Nephron (organoid): ENCODE results near the gene RLF.
A peak's percentile ranks its signal among the peaks of the same experiment; 100 is the strongest.

ENCODE experiments used
- H3K27ac Mint-ChIP-seq, 3 experiments: 2 replicates each; pipeline ENCODE4 v1.8.0; 2020; ENCODE audit warnings: mixed read lengths in 3 of 3, mild to moderate bottlenecking in 2 of 3, moderate library complexity in 1 of 3
- H3K27me3 Mint-ChIP-seq: 2 replicates; pipeline ENCODE4 v1.8.0; 2021; ENCODE audit warnings: low read depth, mild to moderate bottlenecking, moderate library complexity, mixed read lengths
- H3K36me3 Mint-ChIP-seq: 2 replicates; pipeline ENCODE4 v1.8.0; 2020; ENCODE audit warnings: low read depth, mixed read lengths
- H3K4me1 Mint-ChIP-seq: 2 replicates; pipeline ENCODE4 v1.8.0; 2020; ENCODE audit warnings: mixed read lengths
- H3K4me3 Mint-ChIP-seq, 3 experiments: 2 replicates each; pipeline ENCODE4 v1.8.0; 2020; ENCODE audit warnings: mild to moderate bottlenecking in 3 of 3, mixed read lengths in 3 of 3, moderate library complexity in 2 of 3
- H3K9me3 Mint-ChIP-seq: 2 replicates; pipeline ENCODE4 v1.8.0; 2020; ENCODE audit warnings: mixed read lengths
- TF ChIP-seq, protein P1 (sequence below), 3 experiments: fragments of 200-600 bp; sonication (generic); IDR thresholded peaks; one replicate each; pipeline ENCODE4 v1.5.0; 2021; ENCODE audit warnings: antibody characterized with exemption in 3 of 3; ENCODE audit not compliant: unreplicated experiment in 3 of 3

Gene RLF, protein sequence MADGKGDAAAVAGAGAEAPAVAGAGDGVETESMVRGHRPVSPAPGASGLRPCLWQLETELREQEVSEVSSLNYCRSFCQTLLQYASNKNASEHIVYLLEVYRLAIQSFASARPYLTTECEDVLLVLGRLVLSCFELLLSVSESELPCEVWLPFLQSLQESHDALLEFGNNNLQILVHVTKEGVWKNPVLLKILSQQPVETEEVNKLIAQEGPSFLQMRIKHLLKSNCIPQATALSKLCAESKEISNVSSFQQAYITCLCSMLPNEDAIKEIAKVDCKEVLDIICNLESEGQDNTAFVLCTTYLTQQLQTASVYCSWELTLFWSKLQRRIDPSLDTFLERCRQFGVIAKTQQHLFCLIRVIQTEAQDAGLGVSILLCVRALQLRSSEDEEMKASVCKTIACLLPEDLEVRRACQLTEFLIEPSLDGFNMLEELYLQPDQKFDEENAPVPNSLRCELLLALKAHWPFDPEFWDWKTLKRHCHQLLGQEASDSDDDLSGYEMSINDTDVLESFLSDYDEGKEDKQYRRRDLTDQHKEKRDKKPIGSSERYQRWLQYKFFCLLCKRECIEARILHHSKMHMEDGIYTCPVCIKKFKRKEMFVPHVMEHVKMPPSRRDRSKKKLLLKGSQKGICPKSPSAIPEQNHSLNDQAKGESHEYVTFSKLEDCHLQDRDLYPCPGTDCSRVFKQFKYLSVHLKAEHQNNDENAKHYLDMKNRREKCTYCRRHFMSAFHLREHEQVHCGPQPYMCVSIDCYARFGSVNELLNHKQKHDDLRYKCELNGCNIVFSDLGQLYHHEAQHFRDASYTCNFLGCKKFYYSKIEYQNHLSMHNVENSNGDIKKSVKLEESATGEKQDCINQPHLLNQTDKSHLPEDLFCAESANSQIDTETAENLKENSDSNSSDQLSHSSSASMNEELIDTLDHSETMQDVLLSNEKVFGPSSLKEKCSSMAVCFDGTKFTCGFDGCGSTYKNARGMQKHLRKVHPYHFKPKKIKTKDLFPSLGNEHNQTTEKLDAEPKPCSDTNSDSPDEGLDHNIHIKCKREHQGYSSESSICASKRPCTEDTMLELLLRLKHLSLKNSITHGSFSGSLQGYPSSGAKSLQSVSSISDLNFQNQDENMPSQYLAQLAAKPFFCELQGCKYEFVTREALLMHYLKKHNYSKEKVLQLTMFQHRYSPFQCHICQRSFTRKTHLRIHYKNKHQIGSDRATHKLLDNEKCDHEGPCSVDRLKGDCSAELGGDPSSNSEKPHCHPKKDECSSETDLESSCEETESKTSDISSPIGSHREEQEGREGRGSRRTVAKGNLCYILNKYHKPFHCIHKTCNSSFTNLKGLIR (N-terminal part only)

DNA sequence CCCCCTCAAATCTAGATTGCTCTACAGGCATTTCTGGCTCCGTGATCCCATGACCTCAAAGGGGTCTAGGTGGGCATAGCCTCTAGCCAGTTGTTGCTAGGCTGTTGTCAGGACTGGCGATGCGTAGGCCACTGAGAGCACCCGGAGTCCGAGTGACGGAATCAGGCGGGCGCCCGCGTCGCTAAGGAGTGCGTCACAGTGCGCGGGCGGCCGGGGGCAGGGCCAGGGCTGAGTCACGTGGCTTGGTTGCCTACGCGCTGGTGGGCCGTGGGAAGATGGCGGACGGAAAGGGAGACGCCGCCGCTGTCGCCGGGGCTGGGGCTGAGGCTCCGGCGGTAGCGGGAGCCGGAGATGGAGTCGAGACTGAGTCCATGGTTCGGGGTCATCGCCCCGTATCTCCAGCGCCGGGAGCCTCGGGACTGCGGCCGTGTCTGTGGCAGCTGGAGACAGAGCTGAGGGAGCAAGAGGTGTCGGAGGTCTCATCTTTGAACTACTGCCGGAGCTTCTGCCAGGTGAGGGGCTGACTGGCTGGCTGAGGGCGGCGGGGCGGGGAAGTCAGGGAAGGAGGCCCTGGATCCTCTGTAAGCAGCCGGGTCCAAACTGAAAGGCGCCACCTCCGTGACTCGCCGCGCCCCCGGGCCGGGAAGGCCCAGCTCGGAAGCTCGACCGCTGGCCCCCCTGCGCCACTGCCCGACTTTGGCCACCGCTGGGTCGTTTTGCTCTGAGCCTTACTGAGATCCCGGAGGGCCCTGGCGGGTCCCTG is at the start of gene RLF:
TSS of gene RLF (plus strand) at position 263 of the 763 bp plus-strand sequence. CDS start at position 276, 13 bp downstream.
- Mint-ChIP-seq H3K27me3 (no peaks in the 10 kb centered on the region), H3K9me3 (no peaks in the 10 kb centered on the region), H3K4me1 (peaks cover 17% of the 10 kb centered on the region), H3K36me3 (no peaks in the 10 kb centered on the region), H3K4me3 (no peak within 1 kb of the TSS), H3K27ac (peak within 1 kb of the TSS in 2 of 3 experiments; percentile 88 to 96)
- TF ChIP-seq, protein P1, sequence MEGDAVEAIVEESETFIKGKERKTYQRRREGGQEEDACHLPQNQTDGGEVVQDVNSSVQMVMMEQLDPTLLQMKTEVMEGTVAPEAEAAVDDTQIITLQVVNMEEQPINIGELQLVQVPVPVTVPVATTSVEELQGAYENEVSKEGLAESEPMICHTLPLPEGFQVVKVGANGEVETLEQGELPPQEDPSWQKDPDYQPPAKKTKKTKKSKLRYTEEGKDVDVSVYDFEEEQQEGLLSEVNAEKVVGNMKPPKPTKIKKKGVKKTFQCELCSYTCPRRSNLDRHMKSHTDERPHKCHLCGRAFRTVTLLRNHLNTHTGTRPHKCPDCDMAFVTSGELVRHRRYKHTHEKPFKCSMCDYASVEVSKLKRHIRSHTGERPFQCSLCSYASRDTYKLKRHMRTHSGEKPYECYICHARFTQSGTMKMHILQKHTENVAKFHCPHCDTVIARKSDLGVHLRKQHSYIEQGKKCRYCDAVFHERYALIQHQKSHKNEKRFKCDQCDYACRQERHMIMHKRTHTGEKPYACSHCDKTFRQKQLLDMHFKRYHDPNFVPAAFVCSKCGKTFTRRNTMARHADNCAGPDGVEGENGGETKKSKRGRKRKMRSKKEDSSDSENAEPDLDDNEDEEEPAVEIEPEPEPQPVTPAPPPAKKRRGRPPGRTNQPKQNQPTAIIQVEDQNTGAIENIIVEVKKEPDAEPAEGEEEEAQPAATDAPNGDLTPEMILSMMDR (IDR thresholded peaks at IDR 0.05; ENCODE audit: unreplicated experiment in 3 of 3) = no peak

DNA sequence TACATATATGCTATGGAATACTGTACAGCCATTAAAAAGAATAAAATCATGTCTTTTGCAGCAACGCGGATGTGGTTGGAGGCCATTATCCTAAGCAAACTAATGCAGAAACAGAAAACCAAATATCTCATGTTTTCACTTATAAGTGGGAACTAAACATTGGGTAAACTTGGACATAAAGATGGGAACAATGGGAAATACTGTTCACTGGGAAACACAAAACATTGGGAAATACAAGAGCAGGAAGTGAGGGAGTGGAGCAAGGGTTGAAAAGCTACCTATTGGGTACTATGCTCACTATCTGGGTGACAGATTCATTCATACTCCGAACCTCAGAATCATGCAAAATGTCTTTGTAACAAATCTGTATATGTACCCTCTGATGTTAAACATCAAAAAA is 46.8 kb upstream of the RLF start:
- H3K27ac Mint-ChIP-seq = no peak overlapping the region
- no peak overlapping the region for H3K4me3 Mint-ChIP-seq
- TF ChIP-seq, protein P1 (IDR thresholded peaks at IDR 0.05; ENCODE audit: unreplicated experiment in 3 of 3) = no peak
- H3K36me3 Mint-ChIP-seq = no peaks in the 10 kb centered on the region
- no peaks in the 10 kb centered on the region for H3K4me1 Mint-ChIP-seq
- peaks cover 21% of the 10 kb centered on the region for H3K9me3 Mint-ChIP-seq
- peaks cover 51% of the 10 kb centered on the region for H3K27me3 Mint-ChIP-seq

DNA sequence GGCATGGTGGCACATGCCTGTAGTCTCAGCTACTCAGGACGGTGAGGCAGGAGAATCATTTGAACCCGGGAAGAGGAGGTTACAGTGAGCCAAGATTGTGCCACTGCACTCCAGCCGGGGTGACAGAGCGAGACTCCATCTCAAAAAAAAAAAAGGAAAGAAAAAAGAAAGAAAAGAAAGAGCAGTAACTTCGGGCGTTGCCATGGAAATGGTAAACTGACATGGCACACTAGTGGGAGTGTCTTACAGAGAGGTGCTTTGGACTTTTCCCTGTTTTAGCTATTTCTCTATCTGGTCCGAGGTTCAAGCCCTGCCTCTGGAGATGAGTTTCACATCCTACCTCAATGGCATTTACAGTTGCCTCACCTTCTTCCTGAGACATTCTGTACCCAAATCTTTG is 41.1 kb upstream of the RLF start:
- Mint-ChIP-seq H3K4me1 (no peaks in the 10 kb centered on the region), H3K4me3 (no peak overlapping the region), H3K27ac (no peak overlapping the region), H3K36me3 (no peaks in the 10 kb centered on the region), H3K9me3 (peaks cover 3% of the 10 kb centered on the region), H3K27me3 (peaks cover 48% of the 10 kb centered on the region)
- TF ChIP-seq, protein P1 (IDR thresholded peaks at IDR 0.05; ENCODE audit: unreplicated experiment in 3 of 3) = no peak

DNA sequence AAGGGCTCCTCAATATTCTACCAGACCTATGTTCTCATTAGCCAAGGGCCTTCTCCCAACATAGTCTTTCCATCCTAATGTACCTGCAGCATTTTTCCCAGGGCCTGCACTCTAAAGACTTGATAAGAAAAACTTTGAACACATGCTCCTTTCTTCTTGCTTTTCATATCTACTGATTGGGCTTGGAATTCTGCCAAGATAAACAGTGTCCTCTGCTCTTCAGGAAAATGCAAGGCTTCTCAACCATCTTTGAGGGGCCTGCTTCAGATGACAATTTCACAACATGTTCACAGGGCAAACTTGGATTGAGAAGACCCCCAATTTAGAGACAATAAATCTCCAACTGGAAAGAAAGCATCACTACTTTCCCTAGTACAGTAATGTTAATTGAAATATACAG is 38.3 kb upstream of the RLF start:
- Mint-ChIP-seq H3K9me3 (peaks cover 3% of the 10 kb centered on the region), H3K27me3 (peaks cover 37% of the 10 kb centered on the region), H3K4me3 (no peak overlapping the region), H3K36me3 (no peaks in the 10 kb centered on the region), H3K4me1 (no peaks in the 10 kb centered on the region), H3K27ac (no peak overlapping the region)
- TF ChIP-seq, protein P1 (IDR thresholded peaks at IDR 0.05; ENCODE audit: unreplicated experiment in 3 of 3) = no peak

DNA sequence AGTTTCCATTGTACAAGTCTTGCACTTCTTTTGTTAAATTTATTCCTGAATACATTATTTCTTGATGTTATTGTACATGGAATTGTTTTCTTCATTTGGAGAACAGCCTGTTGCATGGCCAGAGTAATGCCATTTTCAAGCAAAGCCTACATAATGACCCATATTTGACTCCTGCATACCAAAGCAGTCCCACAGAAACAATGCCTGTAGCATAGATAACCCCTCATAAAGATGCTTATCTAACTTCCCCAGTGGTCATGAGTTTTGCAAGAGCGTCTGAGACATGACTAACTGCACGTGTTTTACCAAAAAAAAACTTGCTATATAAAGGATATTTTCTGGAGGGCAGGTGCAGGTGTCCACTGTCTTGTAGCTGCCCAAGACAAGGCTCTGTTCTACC is 30.3 kb upstream of the RLF start:
- H3K27me3 Mint-ChIP-seq = peaks cover 23% of the 10 kb centered on the region
- TF ChIP-seq, protein P1 (IDR thresholded peaks at IDR 0.05; ENCODE audit: unreplicated experiment in 3 of 3) = no peak
- H3K4me1 Mint-ChIP-seq = no peaks in the 10 kb centered on the region
- no peaks in the 10 kb centered on the region for H3K36me3 Mint-ChIP-seq
- no peak overlapping the region for H3K27ac Mint-ChIP-seq
- H3K4me3 Mint-ChIP-seq = no peak overlapping the region
- H3K9me3 Mint-ChIP-seq = peaks cover 6% of the 10 kb centered on the region
